Activated naive CD8-positive, alpha-beta T cell (primary cell): Measurements from ENCODE around the gene RASA3.
"Not testable (repeated sequence)": the region's sequence is repeated elsewhere in the genome, so short reads cannot be mapped to it uniquely, and the experiment has no call there.

Experiments used
- H3K27ac Mint-ChIP-seq: one replicate; pipeline ENCODE4 v1.8.0; 2021; ENCODE audit warnings: mixed read lengths
- H3K27me3 Mint-ChIP-seq: one replicate; pipeline ENCODE4 v1.8.0; 2021; ENCODE audit warnings: mixed read lengths
- H3K36me3 Mint-ChIP-seq: one replicate; pipeline ENCODE4 v1.8.0; 2021; ENCODE audit warnings: mixed read lengths
- H3K4me1 Mint-ChIP-seq: one replicate; pipeline ENCODE4 v1.8.0; 2021; ENCODE audit warnings: low read depth, mixed read lengths
- H3K4me3 Mint-ChIP-seq: one replicate; pipeline ENCODE4 v1.8.0; 2021; ENCODE audit warnings: mild to moderate bottlenecking, mixed read lengths
- H3K9me3 Mint-ChIP-seq: one replicate; pipeline ENCODE4 v1.8.0; 2021; ENCODE audit warnings: low read depth, mixed read lengths

RASA3 gene

DNA sequence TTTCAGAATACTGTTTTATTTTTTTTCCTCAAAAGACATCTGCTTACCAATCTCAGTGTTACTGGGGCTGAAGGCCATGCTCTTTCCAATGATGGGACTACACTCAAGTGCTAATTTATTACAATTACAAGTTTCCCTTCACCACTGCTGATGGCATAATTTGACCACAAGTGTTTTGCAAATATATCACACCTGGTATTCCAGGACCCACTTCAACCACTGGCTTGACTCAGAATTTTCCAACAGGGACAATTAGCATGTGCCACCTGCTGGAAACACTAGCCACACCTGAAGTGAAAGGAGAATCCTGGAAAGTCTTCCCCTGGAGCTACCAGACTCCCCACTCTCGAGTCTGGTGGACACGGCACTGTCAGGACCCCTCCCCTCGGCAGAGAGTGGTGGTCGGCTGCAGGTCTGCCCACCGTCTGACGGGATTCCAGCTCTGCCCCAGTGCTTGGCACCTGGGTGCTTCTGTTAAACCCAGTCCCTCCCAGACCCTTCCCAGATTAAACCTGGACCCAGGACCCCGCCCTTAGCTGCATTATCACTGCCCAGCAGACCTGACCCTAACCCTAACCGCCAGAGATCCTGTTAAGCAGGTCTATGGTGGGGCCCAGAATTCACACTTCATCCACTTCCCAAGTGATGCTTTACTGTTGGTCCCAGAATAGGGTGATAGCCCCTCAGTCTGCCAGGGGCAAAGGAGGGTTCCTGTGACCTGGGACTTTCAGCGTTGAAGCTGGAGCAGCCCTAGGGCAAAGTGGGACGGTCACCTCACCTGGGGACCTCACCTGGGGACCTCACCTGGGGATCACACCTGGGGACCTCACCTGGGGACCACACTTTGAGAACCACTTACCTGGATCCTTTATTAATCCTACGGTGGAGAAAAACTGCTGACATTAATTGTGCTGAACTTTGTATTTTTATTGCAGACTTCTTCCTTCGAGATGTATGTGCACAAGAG, 17.6 kb upstream of the RASA3 start:
- Mint-ChIP-seq H3K27me3 (no peaks in the 10 kb centered on the region), H3K4me1 (peaks cover 89% of the 10 kb centered on the region), H3K27ac (peak overlapping the region; percentile 97), H3K36me3 (peaks cover 4% of the 10 kb centered on the region), H3K4me3 (peak overlapping the region; percentile 31), H3K9me3 (peaks cover 4% of the 10 kb centered on the region)

DNA sequence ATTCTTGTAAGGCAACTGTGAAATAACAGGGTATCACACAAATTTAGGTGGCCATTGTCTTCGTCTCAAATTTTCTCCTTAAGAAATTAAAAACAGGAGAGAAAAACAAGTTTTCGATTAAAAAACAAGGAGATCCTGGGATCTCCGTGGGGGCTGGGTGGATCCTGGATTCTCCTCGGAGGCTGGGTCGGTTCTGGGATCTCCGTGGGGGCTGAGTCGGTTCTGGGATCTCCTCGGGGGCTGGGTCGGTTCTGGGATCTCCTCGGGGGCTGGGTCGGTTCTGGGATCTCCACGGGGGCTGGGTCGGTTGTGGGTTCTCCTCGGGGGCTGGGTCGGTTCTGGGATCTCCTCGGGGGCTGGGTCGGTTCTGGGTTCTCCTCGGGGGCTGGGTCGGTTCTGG, 16.5 kb upstream of the RASA3 start:
- H3K27me3 Mint-ChIP-seq, H3K9me3 Mint-ChIP-seq, H3K36me3 Mint-ChIP-seq: not testable (repeated sequence)
- H3K4me3 Mint-ChIP-seq = peak overlapping the region; percentile 73
- H3K27ac Mint-ChIP-seq = peak overlapping the region; percentile 97
- peaks cover 88% of the 10 kb centered on the region for H3K4me1 Mint-ChIP-seq

DNA sequence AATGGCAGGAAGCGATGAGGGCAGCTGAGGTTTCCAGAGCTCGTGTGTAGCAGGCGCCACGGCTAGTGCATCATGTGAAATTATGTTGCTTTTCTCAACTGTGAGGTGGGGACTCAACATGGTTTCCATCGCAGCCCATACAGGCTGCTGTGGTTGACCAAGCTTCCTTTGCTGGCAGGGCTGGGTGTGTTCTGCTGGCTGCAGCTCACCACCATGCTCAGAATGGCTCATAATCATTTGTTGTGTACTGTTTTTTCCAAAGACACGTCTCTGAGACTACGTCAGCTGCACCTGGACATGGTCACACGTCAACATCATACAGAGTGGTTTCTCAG, 16.1 kb upstream of the RASA3 start:
- Mint-ChIP-seq H3K4me1 (peaks cover 84% of the 10 kb centered on the region), H3K27me3 (no peaks in the 10 kb centered on the region), H3K36me3 (peaks cover 2% of the 10 kb centered on the region), H3K9me3 (peaks cover under 1% of the 10 kb centered on the region), H3K27ac (peak overlapping the region; percentile 97), H3K4me3 (peak overlapping the region; percentile 73)

DNA sequence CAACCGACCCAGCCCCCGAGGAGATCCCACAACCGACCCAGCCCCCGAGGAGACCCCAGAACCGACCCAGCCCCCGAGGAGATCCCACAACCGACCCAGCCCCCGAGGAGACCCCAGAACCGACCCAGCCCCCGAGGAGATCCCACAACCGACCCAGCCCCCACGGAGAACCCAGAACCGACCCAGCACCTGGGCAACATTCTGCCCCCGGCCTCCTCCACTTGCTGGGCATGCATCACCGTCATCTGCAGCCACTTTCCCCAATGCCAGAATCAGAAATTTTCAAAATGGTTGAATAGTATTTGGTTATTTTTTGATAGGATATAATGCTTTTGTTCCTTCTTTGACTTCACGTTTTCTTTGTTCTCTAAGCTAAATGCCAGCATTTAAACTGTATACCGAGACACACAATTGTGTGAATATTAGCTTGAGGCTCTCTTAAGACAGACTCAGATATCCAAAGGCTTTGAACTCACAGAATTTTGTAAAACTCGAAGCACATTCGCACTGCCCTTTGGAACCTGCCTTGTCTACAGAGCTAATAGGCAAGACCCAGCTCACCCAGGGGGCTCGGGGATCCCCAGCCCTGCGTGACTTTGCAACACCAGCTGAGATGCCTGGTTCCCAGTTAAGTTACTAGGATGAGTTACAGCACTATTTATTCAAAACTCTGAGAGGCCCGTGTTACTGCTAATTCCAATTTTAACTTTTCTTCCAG, 15.5 kb upstream of the RASA3 start:
- Mint-ChIP-seq H3K4me1 (peaks cover 78% of the 10 kb centered on the region), H3K27me3 (no peaks in the 10 kb centered on the region), H3K27ac (peak overlapping the region; percentile 97), H3K9me3 (no peaks in the 10 kb centered on the region), H3K4me3 (peak overlapping the region; percentile 73), H3K36me3 (peaks cover 2% of the 10 kb centered on the region)

DNA sequence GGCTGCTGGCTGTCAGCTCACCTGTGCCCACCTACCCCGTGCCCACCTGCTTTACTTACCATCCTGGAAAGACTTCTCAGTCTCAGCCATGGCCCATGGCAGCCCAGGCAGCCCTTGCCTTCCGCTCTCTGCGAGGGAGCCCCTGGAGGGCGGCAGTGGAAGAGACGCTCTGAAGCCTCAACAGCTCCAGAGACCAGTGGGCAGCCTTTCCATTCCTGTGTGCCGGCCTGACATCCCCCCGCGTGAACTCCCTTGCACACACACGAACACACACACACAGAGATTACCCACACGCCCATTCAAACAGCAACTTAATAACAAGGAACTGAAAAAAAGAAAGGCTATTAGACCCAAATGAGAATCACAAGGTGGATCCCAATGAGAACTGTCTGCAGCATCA, 14.2 kb upstream of the RASA3 start:
- peaks cover 65% of the 10 kb centered on the region for H3K4me1 Mint-ChIP-seq
- H3K36me3 Mint-ChIP-seq = peaks cover 2% of the 10 kb centered on the region
- H3K27ac Mint-ChIP-seq = peak overlapping the region; percentile 94
- H3K27me3 Mint-ChIP-seq = no peaks in the 10 kb centered on the region
- H3K9me3 Mint-ChIP-seq = no peaks in the 10 kb centered on the region
- peak overlapping the region; percentile 22 for H3K4me3 Mint-ChIP-seq

DNA sequence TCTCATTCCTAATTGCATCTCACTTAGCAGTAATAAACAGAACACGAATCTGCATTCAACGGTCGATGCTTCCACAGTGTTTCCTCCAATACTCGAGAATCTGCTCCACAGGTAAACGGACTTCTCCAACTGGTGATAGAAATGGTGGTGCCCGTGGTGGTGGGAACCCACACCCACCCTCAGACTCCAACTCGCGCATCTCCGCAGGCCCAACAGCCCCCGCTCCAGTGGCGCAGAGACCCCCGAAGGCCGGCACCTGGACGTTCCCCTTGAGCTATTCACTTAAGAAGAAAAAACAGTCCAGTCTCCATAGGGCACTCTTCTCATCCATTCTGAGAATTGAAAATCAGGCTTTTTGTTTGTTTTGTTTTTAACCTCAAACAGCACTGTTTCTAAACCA, 13.8 kb upstream of the RASA3 start:
- peak overlapping the region; percentile 94 for H3K27ac Mint-ChIP-seq
- no peaks in the 10 kb centered on the region for H3K9me3 Mint-ChIP-seq
- peaks cover 60% of the 10 kb centered on the region for H3K4me1 Mint-ChIP-seq
- peaks cover 2% of the 10 kb centered on the region for H3K36me3 Mint-ChIP-seq
- H3K27me3 Mint-ChIP-seq = no peaks in the 10 kb centered on the region
- H3K4me3 Mint-ChIP-seq = peak overlapping the region; percentile 22

DNA sequence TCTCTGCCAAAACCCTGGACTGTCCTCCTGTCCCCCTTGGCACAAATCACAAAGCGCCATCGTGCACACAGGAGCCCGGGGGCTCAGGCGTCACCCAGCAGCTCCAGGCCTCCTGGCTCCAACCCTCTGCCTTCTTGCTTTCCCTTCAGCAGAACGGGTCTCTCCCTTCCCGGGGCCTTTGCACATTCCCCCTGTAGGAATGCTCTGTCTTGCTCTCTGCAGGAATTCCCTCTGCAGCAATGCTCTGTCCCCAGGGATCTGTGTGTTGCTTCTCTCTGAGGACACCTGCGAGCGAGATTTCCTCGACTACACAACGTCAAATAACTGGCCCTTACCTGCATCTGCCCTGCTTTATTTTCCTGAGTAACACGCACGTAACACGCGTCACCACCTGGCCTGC, 13.3 kb upstream of the RASA3 start:
- H3K36me3 Mint-ChIP-seq = peaks cover 2% of the 10 kb centered on the region
- peak overlapping the region; percentile 94 for H3K27ac Mint-ChIP-seq
- peaks cover 56% of the 10 kb centered on the region for H3K4me1 Mint-ChIP-seq
- H3K9me3 Mint-ChIP-seq = no peaks in the 10 kb centered on the region
- no peaks in the 10 kb centered on the region for H3K27me3 Mint-ChIP-seq
- peak overlapping the region; percentile 22 for H3K4me3 Mint-ChIP-seq

DNA sequence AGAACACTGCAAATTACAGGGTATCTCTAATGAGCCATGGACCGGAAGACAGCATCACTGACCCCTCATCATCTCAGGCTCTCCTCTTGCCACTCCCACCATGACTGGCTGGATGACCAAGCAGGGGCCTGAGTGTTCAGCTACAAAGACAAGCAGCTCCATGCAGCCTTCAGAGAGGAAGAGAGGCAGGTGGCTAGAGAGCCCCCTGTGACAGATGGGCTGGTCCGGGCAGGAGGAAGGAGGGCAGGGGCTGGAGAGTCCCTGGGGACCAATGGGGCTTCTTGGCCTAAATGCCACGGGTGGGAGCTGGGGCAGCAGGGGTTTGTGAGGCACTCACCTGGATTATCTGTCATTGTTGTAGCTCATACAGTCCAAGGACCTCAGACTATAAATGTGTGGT, 12.8 kb upstream of the RASA3 start:
- Mint-ChIP-seq H3K27me3 (no peaks in the 10 kb centered on the region), H3K4me1 (peaks cover 51% of the 10 kb centered on the region), H3K27ac (peak overlapping the region; percentile 94), H3K4me3 (peak overlapping the region; percentile 12), H3K36me3 (peaks cover 2% of the 10 kb centered on the region), H3K9me3 (no peaks in the 10 kb centered on the region)

DNA sequence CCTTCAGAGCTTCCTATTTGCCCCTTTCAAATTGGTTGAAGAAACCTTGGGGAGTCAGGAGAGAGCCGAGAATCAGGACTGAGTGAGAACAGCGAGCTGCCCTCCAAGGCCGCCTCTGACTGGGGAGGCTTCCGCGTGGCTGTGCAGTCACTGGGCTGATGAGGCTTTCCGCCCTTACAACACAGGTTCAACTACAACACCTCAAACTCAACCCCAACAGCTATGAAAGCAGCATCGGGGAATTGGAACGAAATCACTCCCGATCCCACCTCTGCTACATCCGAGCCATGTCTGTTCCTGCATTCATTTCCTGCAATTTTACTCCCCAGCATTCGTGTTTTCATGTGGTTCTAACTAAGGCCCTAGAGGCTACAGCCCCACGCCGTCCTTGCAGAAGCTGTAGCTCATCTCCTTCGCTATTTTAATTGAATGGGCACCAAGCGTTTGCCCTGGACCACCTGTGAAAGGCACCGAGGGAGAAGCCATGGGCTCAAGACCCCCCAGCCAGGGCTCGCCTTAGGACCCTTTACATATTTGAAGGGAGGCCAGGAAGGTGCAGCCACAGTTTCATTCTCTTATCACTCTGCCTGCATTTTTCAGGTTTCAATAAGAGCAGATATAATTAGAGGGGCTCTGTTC, 12.3 kb upstream of the RASA3 start:
- H3K4me3 Mint-ChIP-seq = peak overlapping the region; percentile 12
- H3K9me3 Mint-ChIP-seq = no peaks in the 10 kb centered on the region
- H3K27ac Mint-ChIP-seq = peak overlapping the region; percentile 94
- H3K27me3 Mint-ChIP-seq = no peaks in the 10 kb centered on the region
- peaks cover 46% of the 10 kb centered on the region for H3K4me1 Mint-ChIP-seq
- H3K36me3 Mint-ChIP-seq = peaks cover 2% of the 10 kb centered on the region

DNA sequence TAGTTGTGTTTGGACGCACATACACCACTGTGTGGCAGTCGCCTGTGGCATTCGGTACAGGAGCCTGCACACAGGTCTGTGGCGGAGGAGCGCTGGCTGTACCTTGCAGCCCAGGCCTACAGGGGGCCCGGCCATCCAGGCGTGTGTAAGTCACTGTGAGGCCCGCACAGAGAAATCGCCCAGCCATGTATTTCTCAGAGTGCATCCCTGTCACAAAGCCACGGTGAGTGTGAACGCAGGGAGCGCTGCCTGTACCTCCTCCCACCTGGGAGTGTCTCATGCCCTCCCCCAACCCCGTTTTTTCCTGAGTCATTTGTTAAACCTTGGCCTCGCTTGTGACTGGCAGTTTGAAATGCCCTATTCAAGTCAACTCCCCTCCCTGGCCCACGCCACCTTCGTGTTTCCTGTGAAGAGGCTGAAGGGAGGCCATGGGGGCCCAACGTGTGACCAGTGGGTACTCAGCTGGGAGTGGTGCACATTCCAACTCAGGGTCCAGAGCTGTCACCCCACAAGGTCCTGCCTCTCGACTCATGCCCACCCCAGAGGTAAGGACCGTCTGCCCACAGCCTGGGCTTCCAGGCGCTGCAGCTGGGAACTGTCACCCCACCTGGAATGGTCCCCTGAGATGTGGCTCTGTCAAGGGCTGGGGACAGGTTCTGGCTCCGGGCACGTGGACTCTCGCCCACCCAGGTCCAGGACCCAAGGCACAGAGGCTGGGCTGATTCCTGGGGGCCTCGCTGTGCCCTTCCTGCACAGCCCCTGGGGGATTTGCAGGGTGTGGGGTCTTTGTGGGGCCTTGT, 11.6 kb upstream of the RASA3 start:
- H3K4me1 Mint-ChIP-seq = peaks cover 39% of the 10 kb centered on the region
- peak overlapping the region; percentile 54 for H3K4me3 Mint-ChIP-seq
- no peaks in the 10 kb centered on the region for H3K27me3 Mint-ChIP-seq
- no peaks in the 10 kb centered on the region for H3K9me3 Mint-ChIP-seq
- peaks cover 2% of the 10 kb centered on the region for H3K36me3 Mint-ChIP-seq
- H3K27ac Mint-ChIP-seq = no peak overlapping the region

DNA sequence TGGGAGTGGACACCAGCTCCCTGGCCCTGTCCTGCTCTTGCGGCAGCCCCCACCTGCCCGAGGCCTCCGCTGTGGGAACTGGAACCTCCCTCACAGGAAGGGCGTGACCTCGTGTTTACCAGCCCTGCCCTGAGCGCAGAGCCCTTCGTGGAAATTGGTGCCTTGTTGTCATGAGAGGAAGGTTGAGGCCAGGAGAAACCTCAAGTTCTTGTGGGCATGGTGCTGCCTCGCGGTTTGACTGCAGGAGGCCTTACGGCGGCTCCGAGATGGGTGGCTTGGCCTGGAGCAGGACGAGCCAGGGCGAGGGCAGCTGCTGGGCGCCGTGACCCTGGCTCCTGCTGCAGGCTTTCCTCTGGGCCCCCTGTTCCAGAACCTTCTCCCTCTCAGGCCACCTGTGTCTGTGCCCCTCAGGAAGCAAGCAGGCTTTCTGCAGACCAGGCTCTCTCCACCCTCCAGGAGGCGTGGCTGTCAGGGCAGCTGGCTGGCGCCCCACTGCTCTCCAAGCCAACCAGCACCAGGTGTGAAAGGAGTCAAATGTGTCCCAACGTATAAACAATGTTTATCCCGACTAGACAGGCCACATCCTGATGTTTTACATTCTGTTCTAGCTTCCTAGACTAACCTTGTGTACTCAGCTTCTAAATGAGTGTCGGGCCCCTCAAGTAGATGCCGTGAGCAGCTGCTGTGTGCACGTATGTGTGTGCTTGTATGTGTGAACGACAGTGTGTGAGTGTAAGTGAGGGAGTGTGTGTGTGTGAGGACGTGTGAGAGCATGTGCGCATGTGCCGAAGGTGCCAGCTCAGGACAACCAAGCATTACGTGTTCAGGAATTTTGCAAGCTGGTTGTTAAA, 10.4 kb upstream of the RASA3 start:
- H3K27ac Mint-ChIP-seq = no peak overlapping the region
- H3K27me3 Mint-ChIP-seq = no peaks in the 10 kb centered on the region
- peaks cover under 1% of the 10 kb centered on the region for H3K36me3 Mint-ChIP-seq
- no peak overlapping the region for H3K4me3 Mint-ChIP-seq
- no peaks in the 10 kb centered on the region for H3K9me3 Mint-ChIP-seq
- H3K4me1 Mint-ChIP-seq = peaks cover 29% of the 10 kb centered on the region

DNA sequence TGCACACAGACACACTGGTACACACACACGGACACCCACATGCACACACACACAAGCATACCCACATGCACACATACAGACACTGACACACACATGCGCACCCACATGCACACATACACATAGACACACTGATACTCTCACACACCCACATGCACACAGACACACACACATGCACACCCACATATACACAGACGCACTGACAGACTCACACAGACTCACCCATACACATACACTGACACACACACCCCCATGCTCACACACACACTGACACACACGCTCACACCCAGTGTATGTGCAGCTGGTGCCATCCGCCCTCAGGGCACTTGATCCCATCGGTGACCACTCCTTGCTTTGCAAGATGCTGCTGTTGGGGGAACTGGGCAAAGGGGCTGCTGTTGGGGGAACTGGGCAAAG, 9.7 kb upstream of the RASA3 start:
- Mint-ChIP-seq H3K36me3 (no peaks in the 10 kb centered on the region), H3K27ac (no peak overlapping the region), H3K9me3 (no peaks in the 10 kb centered on the region), H3K4me3 (no peak overlapping the region), H3K4me1 (peaks cover 27% of the 10 kb centered on the region), H3K27me3 (no peaks in the 10 kb centered on the region)

DNA sequence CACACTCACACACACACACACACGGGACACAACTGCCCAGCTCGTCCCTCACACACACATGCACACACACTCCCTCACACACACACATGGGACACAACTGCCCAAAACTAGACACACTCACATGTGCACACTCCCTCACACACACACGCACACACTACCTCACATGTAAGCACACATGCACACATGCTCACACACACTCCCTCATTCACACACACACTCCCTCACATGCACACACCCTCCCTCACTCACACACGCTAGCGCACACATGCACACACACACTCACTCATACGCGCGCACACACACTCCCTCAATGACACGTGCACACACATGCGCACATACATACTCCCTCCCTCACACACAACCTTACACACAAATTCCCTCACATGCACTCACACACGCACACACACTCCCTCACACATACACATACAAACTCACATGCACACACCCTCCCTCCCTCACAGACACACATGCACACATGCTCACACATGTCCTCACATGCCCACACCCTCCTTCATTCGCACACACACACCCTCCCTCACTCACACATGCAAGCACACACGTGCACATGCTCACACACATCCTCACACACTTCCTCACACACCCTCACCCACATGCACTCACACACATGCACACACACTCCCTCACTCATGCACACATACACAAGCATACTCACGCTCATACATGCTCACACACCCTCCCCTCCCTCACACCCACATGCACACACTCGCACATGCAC, 9.0 kb upstream of the RASA3 start:
- Mint-ChIP-seq H3K27me3 (no peaks in the 10 kb centered on the region), H3K4me1 (peaks cover 20% of the 10 kb centered on the region), H3K27ac (no peak overlapping the region), H3K36me3 (no peaks in the 10 kb centered on the region), H3K9me3 (no peaks in the 10 kb centered on the region), H3K4me3 (no peak overlapping the region)
